Left lobe of liver (tissue), 2 donors: Measurements from ENCODE around the gene REXO5. TPM values are rescaled to one million over a fixed set of nuclear protein-coding genes. Genes with fewer than 3 reads are reported as not detected.
"Not testable (repeated sequence)": the region's sequence is repeated elsewhere in the genome, so short reads cannot be mapped to it uniquely, and the experiment has no call there.

ENCODE experiments used
- ATAC-seq: fragments of 200-7000 bp; cut with Tn5 transposase; one replicate; pipeline ENCODE4 v1.9.1; 2020; ENCODE audit warnings: mild to moderate bottlenecking, moderate library complexity
- DNase-seq: peaks from one replicate; pipeline ENCODE4 v3.0.0-alpha.2; 2020; ENCODE audit warnings: low spot score
- total RNA-seq: library from RNA; stranded (reverse); gene quantifications from one replicate; pipeline ENCODE4 v1.2.1, GENCODE V29; 2021
- donor health status: DM: no; HTN: no; CAD: no; lungs with moderate emphysema.
- donor health status: DM: no; HTN: yes; CAD: no.

The REXO5 gene
- total RNA-seq, 1 donor from 2014 or later: 1.7 TPM

- ATAC-seq (peak; percentile 45), DNase-seq (no peak)
Measured at GRCh38 chr16:20798364-20798763, 8.0 kb upstream of the REXO5 start.

- ATAC-seq (peak; percentile 65), DNase-seq (no peak)
Measured at GRCh38 chr16:20799599-20799998, 6.7 kb upstream of the REXO5 start.

- ATAC-seq: no peak
- DNase-seq: no peak
Measured at GRCh38 chr16:20801278-20801677, 5.0 kb upstream of the REXO5 start.

DNA sequence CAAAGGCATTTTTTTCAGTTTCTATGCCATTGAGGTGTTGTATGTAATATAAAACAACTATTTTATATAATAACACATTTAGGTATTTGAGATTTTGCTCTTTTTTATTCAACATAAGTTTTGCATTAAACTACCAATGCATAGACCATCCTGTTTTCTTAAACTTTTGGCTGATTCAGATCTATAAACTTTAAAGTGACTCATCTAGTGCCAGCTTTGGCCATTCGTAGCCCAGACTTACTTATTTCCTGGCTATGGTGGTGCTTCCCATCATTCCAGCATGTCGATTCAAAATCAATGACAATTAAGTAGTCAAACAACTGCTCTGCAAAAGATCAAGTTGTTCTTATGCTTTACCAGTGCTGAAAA is 3.2 kb upstream of the REXO5 start:
- no peak for ATAC-seq

GRCh38 chr16:20803561-20804214 is 2.6 kb upstream of the REXO5 start:
- ATAC-seq (no peak), DNase-seq (no peak)

More for the DNA sequence above, 3.2 kb upstream of the REXO5 start:
- DNase-seq: no peak

- not testable (repeated sequence) for DNase-seq
- ATAC-seq: peak; percentile 5
Measured at GRCh38 chr16:20805684-20806167, 601 bp upstream of the REXO5 start.

- DNase-seq: no peak
- ATAC-seq: no peak
Measured at GRCh38 chr16:20807862-20808261, 1.5 kb downstream of the REXO5 start.

DNA sequence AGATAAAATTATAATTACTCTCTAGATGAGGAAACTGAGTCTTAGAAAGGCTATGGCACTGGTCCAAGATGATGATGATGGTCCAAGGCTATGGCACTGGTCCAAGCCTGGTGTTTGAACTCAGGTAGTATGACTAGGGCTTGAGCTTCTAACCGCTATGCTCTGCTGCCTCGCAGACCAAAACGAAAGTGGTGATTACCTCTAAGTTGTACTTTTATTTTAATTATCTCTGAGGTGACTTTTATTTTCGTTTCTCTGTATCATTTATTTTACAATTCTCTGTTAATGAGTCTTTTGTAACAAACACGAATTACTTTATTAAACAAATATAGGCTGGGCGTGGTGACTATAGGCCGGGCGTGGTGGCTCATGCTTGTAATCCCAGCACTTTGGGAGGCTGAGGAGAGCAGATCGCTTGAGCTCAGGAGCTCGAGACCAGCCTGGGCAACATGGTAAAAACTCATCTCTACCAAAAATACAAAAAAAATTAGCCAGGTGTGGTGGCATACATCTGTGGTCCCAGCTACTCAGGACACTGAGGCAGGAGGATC is 5.6 kb downstream of the REXO5 start:
- ATAC-seq (no peak), DNase-seq (no peak)

DNA sequence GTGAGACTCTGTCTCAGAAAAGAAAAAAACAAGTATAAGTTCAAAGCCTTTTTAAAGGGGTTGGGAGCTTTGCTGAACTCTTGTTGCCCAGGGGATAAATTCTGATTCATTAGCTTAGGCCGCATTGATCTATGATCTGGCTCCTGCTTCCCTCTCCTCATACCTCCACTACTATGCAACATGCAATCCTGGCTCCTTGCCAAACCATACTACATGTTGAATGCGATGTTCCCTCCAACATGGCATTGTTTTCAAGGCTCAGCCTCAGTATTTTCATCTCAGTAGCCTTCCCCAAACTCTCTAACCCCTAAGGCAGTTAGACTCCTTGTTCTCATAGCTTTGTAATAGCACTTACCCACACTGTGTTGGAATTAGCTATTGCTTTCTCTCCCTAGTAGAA is 6.2 kb downstream of the REXO5 start:
- ATAC-seq: no peak
- DNase-seq: no peak

DNA sequence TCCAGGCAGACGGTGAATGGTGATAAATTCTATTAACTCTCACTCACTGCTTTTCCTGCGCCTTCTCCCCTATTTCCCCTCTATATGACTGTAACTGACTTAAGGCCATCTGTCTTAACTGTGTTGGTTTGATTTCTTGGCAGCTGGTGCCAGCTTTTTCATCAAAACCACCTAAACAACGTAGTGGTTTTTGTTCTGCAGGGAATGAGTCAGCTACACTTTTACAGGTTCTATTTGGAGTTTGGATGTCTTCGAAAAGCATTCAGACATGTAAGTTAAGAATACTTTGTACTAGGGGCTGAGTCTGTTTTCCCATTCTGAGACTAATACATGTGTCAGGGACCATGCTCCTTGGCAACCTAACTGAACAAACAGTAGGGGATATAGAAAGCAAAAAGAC is 8.5 kb downstream of the REXO5 start:
- no peak for DNase-seq
- ATAC-seq: no peak

DNA sequence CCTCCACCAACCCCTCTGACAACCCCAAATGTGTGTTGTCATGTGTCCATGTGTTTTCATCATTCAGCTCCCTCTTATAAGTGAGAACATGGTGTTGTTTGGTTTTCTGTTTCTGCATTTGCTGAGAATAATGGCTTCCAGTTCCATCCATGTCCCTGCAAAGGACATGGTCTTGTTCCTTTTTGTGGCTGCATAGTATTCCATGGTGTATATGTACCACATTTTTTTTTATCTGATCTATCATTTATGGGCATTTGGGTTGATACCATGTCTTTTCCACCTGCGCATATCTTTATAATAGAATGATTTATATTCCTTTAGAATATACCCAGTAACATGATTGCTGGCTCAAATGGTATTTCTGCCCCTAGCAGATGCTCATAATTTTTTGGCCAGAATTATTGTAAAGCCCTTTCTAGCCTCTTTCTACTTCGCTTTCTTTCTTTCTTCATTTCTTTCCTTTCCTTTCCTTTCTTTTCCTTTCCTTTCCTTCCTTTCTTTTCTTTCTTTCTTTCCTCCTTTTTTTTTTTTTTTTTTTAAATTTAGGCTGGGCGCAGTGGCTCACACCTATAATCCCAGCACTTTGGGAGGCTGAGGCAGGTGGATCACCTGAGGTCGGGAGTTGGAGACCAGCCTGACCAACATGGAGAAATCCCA is 12.7 kb downstream of the REXO5 start:
- no peak for ATAC-seq

DNA sequence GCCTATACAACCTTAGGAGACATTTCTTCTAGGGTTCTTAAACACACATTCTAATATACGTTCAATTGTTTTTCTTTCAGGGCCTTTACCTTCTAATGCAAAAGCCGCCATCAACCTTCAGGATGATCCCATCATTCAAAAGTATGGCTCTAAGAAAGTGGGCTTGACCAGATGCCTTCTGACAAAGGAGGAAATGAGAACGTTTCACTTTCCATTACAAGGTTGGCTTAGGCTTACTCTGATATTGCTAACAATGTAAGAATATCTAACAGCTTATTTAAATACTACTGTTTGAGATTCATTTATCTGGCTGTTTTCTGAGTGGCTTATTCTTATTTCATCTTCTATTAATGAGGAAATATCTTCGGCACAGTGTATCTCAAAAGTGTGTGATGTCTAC is 15.4 kb downstream of the REXO5 start:
- DNase-seq: no peak
- no peak for ATAC-seq

More for the DNA sequence above, 12.7 kb downstream of the REXO5 start:
- no peak for DNase-seq

GRCh38 chr16:20822521-20823325 is 16.4 kb downstream of the REXO5 start:
- DNase-seq (no peak), ATAC-seq (no peak)

DNA sequence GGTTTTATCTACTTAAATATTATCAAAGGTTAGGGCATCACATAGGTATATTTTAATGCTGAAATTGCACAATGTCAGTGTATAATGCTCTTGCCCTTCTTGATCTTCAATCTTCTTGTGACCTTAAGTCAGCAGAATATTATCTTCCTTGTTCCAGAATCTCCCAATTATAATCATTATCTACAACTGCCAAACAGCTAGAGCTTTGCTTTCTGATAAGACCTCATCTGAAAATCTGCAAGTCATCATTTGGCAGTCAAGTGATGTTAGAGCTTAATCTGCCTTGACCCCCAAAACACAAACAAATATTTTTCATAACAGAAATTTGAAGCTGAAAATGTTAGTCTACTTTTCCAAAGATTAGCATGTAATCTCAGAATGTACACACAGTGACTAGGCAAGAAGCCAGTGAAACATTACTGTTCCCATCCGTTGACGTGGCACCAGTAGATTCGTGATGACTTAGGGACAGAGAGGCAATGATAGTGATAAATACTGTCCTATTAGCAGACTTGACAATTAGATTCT is 19.8 kb downstream of the REXO5 start:
- ATAC-seq: peak; percentile 42
- DNase-seq: no peak

DNA sequence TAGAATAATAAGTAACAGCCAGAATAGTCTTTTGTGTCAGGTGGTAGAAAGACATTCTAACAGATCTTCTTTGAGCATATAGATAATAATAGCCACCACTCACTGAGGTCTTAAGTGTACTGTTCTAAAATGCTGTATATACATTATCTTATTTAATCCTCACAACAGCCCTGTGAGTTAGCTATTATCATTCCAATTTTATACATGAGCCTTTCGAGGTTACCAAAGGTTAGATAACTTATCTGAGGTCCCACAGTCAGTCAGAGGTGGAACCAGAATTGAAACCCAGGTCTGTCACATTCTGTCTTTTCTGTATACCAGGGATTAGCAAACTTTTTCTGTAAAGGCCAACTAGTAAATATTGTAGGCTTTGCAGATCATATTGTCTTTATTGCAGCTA is 23.2 kb downstream of the REXO5 start:
- ATAC-seq (no peak), DNase-seq (no peak)

DNA sequence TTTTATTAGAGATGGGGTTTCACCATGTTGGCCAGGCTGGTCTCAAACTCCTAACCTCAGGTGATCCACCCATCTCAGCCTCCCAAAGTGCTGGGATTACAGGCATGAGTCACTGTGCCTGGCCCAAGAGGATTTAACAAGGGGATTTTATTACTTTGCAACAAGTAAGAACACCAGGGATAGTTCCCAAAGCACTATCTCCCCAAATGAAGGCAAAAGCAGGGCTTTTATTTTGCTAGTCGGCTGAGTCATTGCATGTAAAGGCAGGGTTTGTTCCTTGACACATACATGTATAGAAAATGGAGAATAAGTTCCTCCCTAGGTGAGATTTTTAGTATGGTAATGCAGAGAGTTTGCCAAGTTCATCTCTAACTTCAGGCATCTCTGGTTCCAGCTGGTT is 24.0 kb downstream of the REXO5 start:
- no peak for ATAC-seq
- DNase-seq: no peak

- DNase-seq: no peak
- ATAC-seq: no peak
Measured at GRCh38 chr16:20833086-20833485, 26.8 kb downstream of the REXO5 start.

- ATAC-seq: no peak
- no peak for DNase-seq
Measured at GRCh38 chr16:20838240-20838639, 31.9 kb downstream of the REXO5 start.

GRCh38 chr16:20839504-20839903 is 33.2 kb downstream of the REXO5 start:
- ATAC-seq (no peak), DNase-seq (no peak)

- DNase-seq: no peak
- no peak for ATAC-seq
Measured at GRCh38 chr16:20844054-20844453, 37.7 kb downstream of the REXO5 start.

DNA sequence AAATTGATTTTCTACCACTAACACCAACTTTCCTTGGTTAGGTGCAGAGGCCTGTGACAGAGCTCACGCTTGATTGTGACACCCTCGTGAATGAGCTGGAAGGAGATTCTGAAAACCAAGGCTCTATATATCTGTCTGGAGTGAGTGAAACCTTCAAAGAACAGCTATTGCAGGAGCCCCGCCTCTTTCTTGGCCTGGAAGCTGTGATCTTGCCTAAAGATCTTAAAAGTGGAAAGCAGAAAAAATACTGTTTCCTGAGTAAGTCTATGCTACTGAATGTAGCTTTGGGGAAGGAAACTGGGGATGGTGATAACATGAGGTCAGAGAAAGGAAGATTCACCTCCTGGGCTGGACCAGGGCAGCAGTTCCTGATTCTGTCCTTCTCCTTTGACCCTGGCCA is 38.3 kb downstream of the REXO5 start:
- ATAC-seq (peak; percentile 39), DNase-seq (no peak)
